ENCODE measurements around the gene AKR1C3.

- no peak for TF ChIP-seq RARB (CRISPR knock-in tag; IDR thresholded peaks at IDR 0.05)
- TF ChIP-seq ZFP30 (CRISPR knock-in tag; IDR thresholded peaks at IDR 0.05), result no peak
- no peak for TF ChIP-seq ZFP3 (CRISPR knock-in tag; IDR thresholded peaks at IDR 0.05)
- TF ChIP-seq SNAI2 (CRISPR knock-in tag; IDR thresholded peaks at IDR 0.05), result no peak
- no peak for TF ChIP-seq GLIS3 (CRISPR knock-in tag; IDR thresholded peaks at IDR 0.05)
- no peak for TF ChIP-seq PPARA (CRISPR knock-in tag; IDR thresholded peaks at IDR 0.05; ENCODE audit: borderline replicate concordance)
- TF ChIP-seq OSR1 (CRISPR knock-in tag; IDR thresholded peaks at IDR 0.05), result no peak
- TF ChIP-seq ARNTL (CRISPR knock-in tag; IDR thresholded peaks at IDR 0.05; ENCODE audit: borderline replicate concordance, low read depth), result no peak
- TF ChIP-seq, protein P1, sequence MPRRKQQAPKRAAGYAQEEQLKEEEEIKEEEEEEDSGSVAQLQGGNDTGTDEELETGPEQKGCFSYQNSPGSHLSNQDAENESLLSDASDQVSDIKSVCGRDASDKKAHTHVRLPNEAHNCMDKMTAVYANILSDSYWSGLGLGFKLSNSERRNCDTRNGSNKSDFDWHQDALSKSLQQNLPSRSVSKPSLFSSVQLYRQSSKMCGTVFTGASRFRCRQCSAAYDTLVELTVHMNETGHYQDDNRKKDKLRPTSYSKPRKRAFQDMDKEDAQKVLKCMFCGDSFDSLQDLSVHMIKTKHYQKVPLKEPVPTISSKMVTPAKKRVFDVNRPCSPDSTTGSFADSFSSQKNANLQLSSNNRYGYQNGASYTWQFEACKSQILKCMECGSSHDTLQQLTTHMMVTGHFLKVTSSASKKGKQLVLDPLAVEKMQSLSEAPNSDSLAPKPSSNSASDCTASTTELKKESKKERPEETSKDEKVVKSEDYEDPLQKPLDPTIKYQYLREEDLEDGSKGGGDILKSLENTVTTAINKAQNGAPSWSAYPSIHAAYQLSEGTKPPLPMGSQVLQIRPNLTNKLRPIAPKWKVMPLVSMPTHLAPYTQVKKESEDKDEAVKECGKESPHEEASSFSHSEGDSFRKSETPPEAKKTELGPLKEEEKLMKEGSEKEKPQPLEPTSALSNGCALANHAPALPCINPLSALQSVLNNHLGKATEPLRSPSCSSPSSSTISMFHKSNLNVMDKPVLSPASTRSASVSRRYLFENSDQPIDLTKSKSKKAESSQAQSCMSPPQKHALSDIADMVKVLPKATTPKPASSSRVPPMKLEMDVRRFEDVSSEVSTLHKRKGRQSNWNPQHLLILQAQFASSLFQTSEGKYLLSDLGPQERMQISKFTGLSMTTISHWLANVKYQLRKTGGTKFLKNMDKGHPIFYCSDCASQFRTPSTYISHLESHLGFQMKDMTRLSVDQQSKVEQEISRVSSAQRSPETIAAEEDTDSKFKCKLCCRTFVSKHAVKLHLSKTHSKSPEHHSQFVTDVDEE (CRISPR knock-in tag; IDR thresholded peaks at IDR 0.05), result no peak
These were observed 1.9 kb downstream of the AKR1C3 start for GRCh38 chr10:5096108-5096507.

Measured in SK-N-SH treated with all-trans-retinoic acid at 6 μM for 48 hours (cell line).